Measurements from ENCODE around the gene SRRM2.

SRRM2 gene

GRCh38 chr16:2739625-2740430 lies 12.6 kb upstream of the SRRM2 start:
- DNase-seq: no peak
- no peak for TF ChIP-seq CTCF (IDR thresholded peaks at IDR 0.05)
- no peaks in the 10 kb centered on the region for H3K9me3 Mint-ChIP-seq
- no peak overlapping the region for H3K4me3 Mint-ChIP-seq
- H3K36me3 Mint-ChIP-seq (ENCODE audit: low read depth): no peaks in the 10 kb centered on the region
- H3K27me3 Mint-ChIP-seq (ENCODE audit: low read depth, poor library complexity): peaks cover 3% of the 10 kb centered on the region
- no peak overlapping the region for H3K27ac Mint-ChIP-seq
- H3K4me1 Mint-ChIP-seq: peaks cover 50% of the 10 kb centered on the region

- no peak overlapping the region for H3K4me3 Mint-ChIP-seq
- no peaks in the 10 kb centered on the region for H3K36me3 Mint-ChIP-seq (ENCODE audit: low read depth)
- DNase-seq: no peak
- H3K4me1 Mint-ChIP-seq: peaks cover 54% of the 10 kb centered on the region
- TF ChIP-seq CTCF (IDR thresholded peaks at IDR 0.05): no peak
- H3K9me3 Mint-ChIP-seq: no peaks in the 10 kb centered on the region
- H3K27ac Mint-ChIP-seq: peak overlapping the region; percentile 82
- H3K27me3 Mint-ChIP-seq (ENCODE audit: low read depth, poor library complexity): peaks cover 5% of the 10 kb centered on the region
These were observed 12.0 kb upstream of the SRRM2 start for GRCh38 chr16:2740476-2740875.

GRCh38 chr16:2741168-2741567 lies 11.3 kb upstream of the SRRM2 start:
- H3K9me3 Mint-ChIP-seq: no peaks in the 10 kb centered on the region
- no peak overlapping the region for H3K4me3 Mint-ChIP-seq
- no peak for TF ChIP-seq CTCF (IDR thresholded peaks at IDR 0.05)
- DNase-seq: no peak
- no peak overlapping the region for H3K27ac Mint-ChIP-seq
- peaks cover 57% of the 10 kb centered on the region for H3K4me1 Mint-ChIP-seq
- peaks cover 6% of the 10 kb centered on the region for H3K27me3 Mint-ChIP-seq (ENCODE audit: low read depth, poor library complexity)
- H3K36me3 Mint-ChIP-seq (ENCODE audit: low read depth): no peaks in the 10 kb centered on the region

- no peak overlapping the region for H3K27ac Mint-ChIP-seq
- no peaks in the 10 kb centered on the region for H3K36me3 Mint-ChIP-seq (ENCODE audit: low read depth)
- H3K9me3 Mint-ChIP-seq: no peaks in the 10 kb centered on the region
- TF ChIP-seq CTCF (IDR thresholded peaks at IDR 0.05): no peak
- no peak overlapping the region for H3K4me3 Mint-ChIP-seq
- peaks cover 6% of the 10 kb centered on the region for H3K27me3 Mint-ChIP-seq (ENCODE audit: low read depth, poor library complexity)
- H3K4me1 Mint-ChIP-seq: peaks cover 44% of the 10 kb centered on the region
- no peak for DNase-seq
These were observed 10.0 kb upstream of the SRRM2 start for GRCh38 chr16:2742323-2743006.

GRCh38 chr16:2743007-2743810 lies 9.2 kb upstream of the SRRM2 start:
- Mint-ChIP-seq H3K4me1 (peaks cover 42% of the 10 kb centered on the region), H3K27me3 (ENCODE audit: low read depth, poor library complexity) (peaks cover 6% of the 10 kb centered on the region), H3K36me3 (ENCODE audit: low read depth) (no peaks in the 10 kb centered on the region), H3K4me3 (no peak overlapping the region), H3K27ac (no peak overlapping the region), H3K9me3 (no peaks in the 10 kb centered on the region)
- DNase-seq: no peak
- TF ChIP-seq CTCF (IDR thresholded peaks at IDR 0.05): no peak
